ENCODE measurements around the gene FBXL19.

DNA sequence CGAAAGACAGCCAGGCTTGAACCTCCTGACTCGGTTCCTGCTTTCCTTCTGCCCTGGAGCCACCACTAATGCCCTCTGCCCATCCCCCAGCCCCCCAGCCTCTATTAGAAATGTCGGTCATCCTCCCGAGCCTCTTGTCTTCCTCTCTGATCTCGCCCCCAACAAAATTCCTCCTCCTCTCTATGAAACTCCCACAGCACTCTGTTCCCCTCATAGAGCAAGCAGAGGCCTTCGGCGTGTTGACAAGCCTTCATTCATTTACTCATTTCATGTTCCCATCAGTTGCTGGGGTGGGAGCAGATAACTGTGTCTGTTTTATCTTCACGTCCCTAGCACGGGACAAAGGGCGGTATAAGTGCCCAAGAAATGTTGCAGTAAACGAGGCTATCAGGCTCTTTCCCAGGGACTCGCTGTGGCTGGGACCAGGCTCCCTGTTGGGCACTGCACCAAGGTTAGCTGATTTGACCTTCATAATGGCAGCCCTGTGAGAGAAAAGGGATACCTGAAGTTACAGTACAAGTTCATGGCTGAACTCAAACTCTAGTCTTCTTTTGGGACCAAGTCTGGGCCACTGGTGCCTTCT is 7.8 kb downstream of the FBXL19 start:
- TF ChIP-seq POLR2A (IDR thresholded peaks at IDR 0.05): no peak
- TF ChIP-seq, protein P1, sequence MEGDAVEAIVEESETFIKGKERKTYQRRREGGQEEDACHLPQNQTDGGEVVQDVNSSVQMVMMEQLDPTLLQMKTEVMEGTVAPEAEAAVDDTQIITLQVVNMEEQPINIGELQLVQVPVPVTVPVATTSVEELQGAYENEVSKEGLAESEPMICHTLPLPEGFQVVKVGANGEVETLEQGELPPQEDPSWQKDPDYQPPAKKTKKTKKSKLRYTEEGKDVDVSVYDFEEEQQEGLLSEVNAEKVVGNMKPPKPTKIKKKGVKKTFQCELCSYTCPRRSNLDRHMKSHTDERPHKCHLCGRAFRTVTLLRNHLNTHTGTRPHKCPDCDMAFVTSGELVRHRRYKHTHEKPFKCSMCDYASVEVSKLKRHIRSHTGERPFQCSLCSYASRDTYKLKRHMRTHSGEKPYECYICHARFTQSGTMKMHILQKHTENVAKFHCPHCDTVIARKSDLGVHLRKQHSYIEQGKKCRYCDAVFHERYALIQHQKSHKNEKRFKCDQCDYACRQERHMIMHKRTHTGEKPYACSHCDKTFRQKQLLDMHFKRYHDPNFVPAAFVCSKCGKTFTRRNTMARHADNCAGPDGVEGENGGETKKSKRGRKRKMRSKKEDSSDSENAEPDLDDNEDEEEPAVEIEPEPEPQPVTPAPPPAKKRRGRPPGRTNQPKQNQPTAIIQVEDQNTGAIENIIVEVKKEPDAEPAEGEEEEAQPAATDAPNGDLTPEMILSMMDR (IDR thresholded peaks at IDR 0.05 in 8 of 11, conservative IDR thresholded peaks at IDR 0.05 in 3 of 11): no peak
- TF ChIP-seq POLR2AphosphoS5 (IDR thresholded peaks at IDR 0.05): no peak
